Medulla oblongata (tissue), 1 donor: ENCODE measurements around the gene BSPRY.
"Not testable (repeated sequence)": the region's sequence is repeated elsewhere in the genome, so short reads cannot be mapped to it uniquely, and the experiment has no call there.

Experiments used
- DNase-seq: peaks from one replicate; pipeline ENCODE4 v3.0.0-alpha.2; 2015; ENCODE audit errors: extremely low spot score

The BSPRY gene

GRCh38 chr9:113395000-113395861 is 45.9 kb downstream of the BSPRY start:
- DNase-seq, result no peak

GRCh38 chr9:113397203-113397631 is 47.9 kb downstream of the BSPRY start:
- no peak for DNase-seq

- no peak for DNase-seq
Measured at GRCh38 chr9:113398796-113399195, 49.5 kb downstream of the BSPRY start.

- no peak for DNase-seq
Measured at GRCh38 chr9:113399646-113400200, 50.4 kb downstream of the BSPRY start.

GRCh38 chr9:113401027-113401792 is 51.9 kb downstream of the BSPRY start, which contains the start of gene ALAD:
Gene ALAD, minus strand, starts transcription at chr9:113401284. Its CDS starts 7,725 bp downstream, at chr9:113393559.
- peak; percentile 99 for DNase-seq

GRCh38 chr9:113403646-113404045 is 54.3 kb downstream of the BSPRY start:
- peak; percentile 26 for DNase-seq

- DNase-seq, result not testable (repeated sequence)
Measured at GRCh38 chr9:113406353-113406752, 57.0 kb downstream of the BSPRY start.

GRCh38 chr9:113406873-113407511 is 57.7 kb downstream of the BSPRY start:
- peak; percentile 66 for DNase-seq

- DNase-seq, result no peak
Measured at GRCh38 chr9:113409481-113409880, 60.1 kb downstream of the BSPRY start.

GRCh38 chr9:113409883-113410206 is 60.5 kb downstream of the BSPRY start:
- DNase-seq, result no peak

GRCh38 chr9:113410207-113410864 is 61.0 kb downstream of the BSPRY start, which contains the start of the genes C9orf43 and POLE3:
Gene C9orf43, plus strand, starts transcription at chr9:113410747. Its CDS starts 2,747 bp downstream, at chr9:113413494.
Gene POLE3, minus strand, starts transcription at chr9:113410675. Its CDS starts 382 bp downstream, at chr9:113410293.
- peak; percentile 94 for DNase-seq

GRCh38 chr9:113416149-113416721 is 66.9 kb downstream of the BSPRY start:
- peak; percentile 45 for DNase-seq

- no peak for DNase-seq
Measured at GRCh38 chr9:113417370-113417769, 68.0 kb downstream of the BSPRY start.
